Activated T-helper 1 cell treated with Interleukin-2 at 50 U/mL for 16 hours (primary cell): ENCODE results near the gene SMYD5.
"Not testable (repeated sequence)": the region's sequence is repeated elsewhere in the genome, so short reads cannot be mapped to it uniquely, and the experiment has no call there.

Experiments
- DNase-seq: peaks from one replicate; pipeline ENCODE4 v3.0.0-alpha.2; 2020; ENCODE audit warnings: low read depth

Gene SMYD5

GRCh38 chr2:73259704-73260337 lies 45.8 kb downstream of the SMYD5 start:
- no peak for DNase-seq

- DNase-seq, result no peak
Measured at GRCh38 chr2:73260338-73260984, 46.4 kb downstream of the SMYD5 start.

- no peak for DNase-seq
Measured at GRCh38 chr2:73262108-73262651, 48.1 kb downstream of the SMYD5 start.

GRCh38 chr2:73262691-73263429 lies 48.8 kb downstream of the SMYD5 start:
- DNase-seq, result not testable (repeated sequence)

- DNase-seq, result no peak
Measured at GRCh38 chr2:73263540-73264331, 49.7 kb downstream of the SMYD5 start.

- DNase-seq, result no peak
Measured at GRCh38 chr2:73264332-73264606, 50.2 kb downstream of the SMYD5 start.

GRCh38 chr2:73264783-73265182 lies 50.7 kb downstream of the SMYD5 start:
- no peak for DNase-seq

- DNase-seq, result no peak
Measured at GRCh38 chr2:73265298-73266060, 51.4 kb downstream of the SMYD5 start.

- no peak for DNase-seq
Measured at GRCh38 chr2:73266061-73266901, 52.2 kb downstream of the SMYD5 start.

GRCh38 chr2:73267008-73267407 lies 53.0 kb downstream of the SMYD5 start:
- no peak for DNase-seq

- no peak for DNase-seq
Measured at GRCh38 chr2:73268366-73268829, 54.4 kb downstream of the SMYD5 start.

- DNase-seq, result peak; percentile 76
Measured at GRCh38 chr2:73268830-73269685, 55.0 kb downstream of the SMYD5 start.

- no peak for DNase-seq
Measured at GRCh38 chr2:73269686-73270465, 55.8 kb downstream of the SMYD5 start.

- no peak for DNase-seq
Measured at GRCh38 chr2:73272270-73272669, 58.2 kb downstream of the SMYD5 start.
